ENCODE measurements around the gene MAML3.

The MAML3 gene

GRCh38 chr4:139900964-139901376 lies 253.0 kb downstream of the MAML3 start:
- DNase-seq (ENCODE audit: low read depth): no peak

- no peak for DNase-seq (ENCODE audit: low read depth)
Measured at GRCh38 chr4:139899346-139899745, 254.6 kb downstream of the MAML3 start.

- DNase-seq (ENCODE audit: low read depth): no peak
Measured at GRCh38 chr4:139898293-139898692, 255.7 kb downstream of the MAML3 start.

- no peak for DNase-seq (ENCODE audit: low read depth)
Measured at GRCh38 chr4:139896091-139896604, 257.8 kb downstream of the MAML3 start.

GRCh38 chr4:139893801-139894200 lies 260.2 kb downstream of the MAML3 start:
- DNase-seq (ENCODE audit: low read depth): no peak

GRCh38 chr4:139892973-139893736 lies 260.8 kb downstream of the MAML3 start:
- no peak for DNase-seq (ENCODE audit: low read depth)

- no peak for DNase-seq (ENCODE audit: low read depth)
Measured at GRCh38 chr4:139890816-139891215, 263.2 kb downstream of the MAML3 start.

GRCh38 chr4:139889901-139890300 lies 264.1 kb downstream of the MAML3 start:
- no peak for DNase-seq (ENCODE audit: low read depth)

- DNase-seq (ENCODE audit: low read depth): no peak
Measured at GRCh38 chr4:139889264-139889663, 264.7 kb downstream of the MAML3 start.

GRCh38 chr4:139887962-139888735 lies 265.8 kb downstream of the MAML3 start:
- DNase-seq (ENCODE audit: low read depth): no peak

GRCh38 chr4:139887376-139887802 lies 266.6 kb downstream of the MAML3 start:
- no peak for DNase-seq (ENCODE audit: low read depth)

GRCh38 chr4:139886798-139887197 lies 267.2 kb downstream of the MAML3 start:
- no peak for DNase-seq (ENCODE audit: low read depth)

GRCh38 chr4:139884438-139884837 lies 269.5 kb downstream of the MAML3 start:
- DNase-seq (ENCODE audit: low read depth): no peak

- no peak for DNase-seq (ENCODE audit: low read depth)
Measured at GRCh38 chr4:139880841-139881240, 273.1 kb downstream of the MAML3 start.

GRCh38 chr4:139878050-139878449 lies 275.9 kb downstream of the MAML3 start:
- no peak for DNase-seq (ENCODE audit: low read depth)

GRCh38 chr4:139876337-139876941 lies 277.5 kb downstream of the MAML3 start:
- no peak for DNase-seq (ENCODE audit: low read depth)

GRCh38 chr4:139875411-139875825 lies 278.6 kb downstream of the MAML3 start:
- DNase-seq (ENCODE audit: low read depth): no peak

GRCh38 chr4:139873111-139873860 lies 280.7 kb downstream of the MAML3 start:
- no peak for DNase-seq (ENCODE audit: low read depth)

- DNase-seq (ENCODE audit: low read depth): no peak
Measured at GRCh38 chr4:139872274-139872673, 281.7 kb downstream of the MAML3 start.

GRCh38 chr4:139869810-139870209 lies 284.2 kb downstream of the MAML3 start:
- DNase-seq (ENCODE audit: low read depth): no peak

- no peak for DNase-seq (ENCODE audit: low read depth)
Measured at GRCh38 chr4:139866276-139866962, 287.6 kb downstream of the MAML3 start.

Data from CMK (cell line).